Suprapubic skin (tissue), 4 donors: ENCODE results near the gene CAVIN4. TPM values are rescaled to one million over a fixed set of nuclear protein-coding genes. Genes with fewer than 3 reads are reported as not detected.

ENCODE experiments used
- DNase-seq, 2 donors: peaks; one replicate each; pipeline ENCODE4 v3.0.0-alpha.2; 2019; ENCODE audit warnings: low spot score in 2 of 2
- H3K27ac ChIP-seq: fragments of 200-600 bp; sonication (generic); one replicate; pipeline ENCODE4 v1.5.1; 2019
- H3K27me3 ChIP-seq: fragments of 200-600 bp; sonication (generic); one replicate; pipeline ENCODE4 v1.5.1; 2019
- H3K36me3 ChIP-seq: fragments of 200-600 bp; sonication (generic); one replicate; pipeline ENCODE4 v1.5.1; 2019
- H3K4me1 ChIP-seq: fragments of 200-600 bp; sonication (generic); one replicate; pipeline ENCODE4 v1.5.1; 2019
- H3K4me3 ChIP-seq: fragments of 200-600 bp; sonication (generic); one replicate; pipeline ENCODE4 v1.5.1; 2019; ENCODE audit warnings: mild to moderate bottlenecking
- H3K9me3 ChIP-seq: fragments of 200-600 bp; sonication (generic); one replicate; pipeline ENCODE4 v1.5.1; 2019
- CTCF ChIP-seq, 2 donors: fragments of 200-600 bp in 1 of 2; fragments of 450-650 bp in 1 of 2; sonication (generic) in 1 of 2; IDR thresholded peaks; one replicate each; pipeline ENCODE4 v1.5.1; 2016 to 2019; ENCODE audit warnings: antibody characterized with exemption in 2 of 2, mild to moderate bottlenecking in 1 of 2, moderate library complexity in 1 of 2
- EP300 ChIP-seq: sonication (generic); formaldehyde crosslinking; IDR thresholded peaks from one replicate; pipeline ENCODE4 v1.6.1; 2017; ENCODE audit warnings: antibody characterized with exemption
- POLR2A ChIP-seq, 2 donors: fragments of 450-650 bp; IDR thresholded peaks; one replicate each; pipeline ENCODE4 v1.6.1; 2017; ENCODE audit warnings: antibody characterized with exemption in 2 of 2, mild to moderate bottlenecking in 2 of 2, moderate library complexity in 2 of 2
- POLR2AphosphoS5 ChIP-seq, 3 donors: sonication (generic); formaldehyde crosslinking; IDR thresholded peaks; one replicate each; pipeline ENCODE4 v1.6.1; 2017; ENCODE audit warnings: antibody characterized with exemption in 3 of 3
- WGBS: methylation state at CpG from one replicate; pipeline ENCODE4 v1.1.5; 2018; 5-methylcytosine and 5-hydroxymethylcytosine counted together
- total RNA-seq, 4 donors: library from RNA; depleted of rRNA; stranded (reverse); fragments of >200 nt; gene quantifications; one replicate each; pipeline ENCODE4 v1.1.0, GENCODE V29; 2016

Gene CAVIN4
- total RNA-seq, 4 donors from 2014 or later = 0.16 TPM; not detected in 3

- Histone ChIP-seq H3K4me1 (no peaks in the 10 kb centered on the region), H3K9me3 (no peaks in the 10 kb centered on the region), H3K27ac (no peak overlapping the region), H3K27me3 (no peaks in the 10 kb centered on the region), H3K36me3 (no peaks in the 10 kb centered on the region), H3K4me3 (no peak overlapping the region)
- WGBS = 88% methylated on average over 4 of the region's 4 CpGs
- no peak for TF ChIP-seq CTCF (IDR thresholded peaks at IDR 0.05)
- no peak for TF ChIP-seq EP300
- TF ChIP-seq POLR2A (IDR thresholded peaks at IDR 0.05) = no peak
- no peak for TF ChIP-seq POLR2AphosphoS5 (IDR thresholded peaks at IDR 0.05)
- DNase-seq = no peak
Measured at GRCh38 chr9:100575006-100575405, 2.9 kb upstream of the CAVIN4 start.

- H3K4me3 ChIP-seq = no peak overlapping the region
- H3K27me3 ChIP-seq = no peaks in the 10 kb centered on the region
- no peaks in the 10 kb centered on the region for H3K9me3 ChIP-seq
- no peak for DNase-seq
- 58% methylated on average over 2 of the region's 2 CpGs for WGBS
- no peak for TF ChIP-seq EP300
- TF ChIP-seq CTCF (IDR thresholded peaks at IDR 0.05) = no peak
- no peak for TF ChIP-seq POLR2AphosphoS5 (IDR thresholded peaks at IDR 0.05)
- TF ChIP-seq POLR2A (IDR thresholded peaks at IDR 0.05) = no peak
- H3K4me1 ChIP-seq = no peaks in the 10 kb centered on the region
- no peak overlapping the region for H3K27ac ChIP-seq
- H3K36me3 ChIP-seq = no peaks in the 10 kb centered on the region
Measured at GRCh38 chr9:100575765-100576386, 2.0 kb upstream of the CAVIN4 start.

GRCh38 chr9:100578610-100579009 is 731 bp downstream of the CAVIN4 start:
- DNase-seq = no peak
- Histone ChIP-seq H3K27me3 (no peaks in the 10 kb centered on the region), H3K4me3 (no peak overlapping the region), H3K4me1 (no peaks in the 10 kb centered on the region), H3K27ac (no peak overlapping the region), H3K36me3 (no peaks in the 10 kb centered on the region), H3K9me3 (no peaks in the 10 kb centered on the region)
- 92% methylated on average over 1 of the region's 1 CpG for WGBS
- no peak for TF ChIP-seq EP300
- TF ChIP-seq POLR2A (IDR thresholded peaks at IDR 0.05) = no peak
- no peak for TF ChIP-seq POLR2AphosphoS5 (IDR thresholded peaks at IDR 0.05)

- H3K4me1 ChIP-seq = no peaks in the 10 kb centered on the region
- TF ChIP-seq POLR2AphosphoS5 (IDR thresholded peaks at IDR 0.05) = no peak
- TF ChIP-seq EP300 = no peak
- no peak for TF ChIP-seq POLR2A (IDR thresholded peaks at IDR 0.05)
- TF ChIP-seq CTCF (IDR thresholded peaks at IDR 0.05) = no peak
- WGBS = 82% methylated on average over 2 of the region's 2 CpGs
- H3K4me3 ChIP-seq = no peak overlapping the region
- DNase-seq = no peak
- no peak overlapping the region for H3K27ac ChIP-seq
- no peaks in the 10 kb centered on the region for H3K9me3 ChIP-seq
- no peaks in the 10 kb centered on the region for H3K36me3 ChIP-seq
- H3K27me3 ChIP-seq = no peaks in the 10 kb centered on the region
Measured at GRCh38 chr9:100579665-100580064, 1.8 kb downstream of the CAVIN4 start.

- DNase-seq = no peak
- no peaks in the 10 kb centered on the region for H3K27me3 ChIP-seq
- TF ChIP-seq POLR2AphosphoS5 (IDR thresholded peaks at IDR 0.05) = no peak
- no peak for TF ChIP-seq EP300
- TF ChIP-seq CTCF (IDR thresholded peaks at IDR 0.05) = no peak
- no peak for TF ChIP-seq POLR2A (IDR thresholded peaks at IDR 0.05)
- no peaks in the 10 kb centered on the region for H3K4me1 ChIP-seq
- H3K4me3 ChIP-seq = no peak overlapping the region
- WGBS = 65% methylated on average over 3 of the region's 3 CpGs
- no peaks in the 10 kb centered on the region for H3K36me3 ChIP-seq
- H3K9me3 ChIP-seq = no peaks in the 10 kb centered on the region
- no peak overlapping the region for H3K27ac ChIP-seq
Measured at GRCh38 chr9:100580257-100580656, 2.4 kb downstream of the CAVIN4 start.

GRCh38 chr9:100581081-100581480 is 3.2 kb downstream of the CAVIN4 start:
- 95% methylated on average over 7 of the region's 7 CpGs for WGBS
- no peak overlapping the region for H3K27ac ChIP-seq
- no peaks in the 10 kb centered on the region for H3K36me3 ChIP-seq
- no peaks in the 10 kb centered on the region for H3K9me3 ChIP-seq
- no peaks in the 10 kb centered on the region for H3K27me3 ChIP-seq
- DNase-seq = no peak
- H3K4me3 ChIP-seq = no peak overlapping the region
- H3K4me1 ChIP-seq = no peaks in the 10 kb centered on the region
- TF ChIP-seq POLR2AphosphoS5 (IDR thresholded peaks at IDR 0.05) (no peak), POLR2A (IDR thresholded peaks at IDR 0.05) (no peak), EP300 (no peak), CTCF (IDR thresholded peaks at IDR 0.05) (no peak)
